ENCODE data around the gene NTRK1. TPM values are rescaled to one million over a fixed set of nuclear protein-coding genes. Genes with fewer than 3 reads are reported as not detected.

The NTRK1 gene
- total RNA-seq, 4 donors from 2014 or later, result 0.11 to 1.2 (median 0.63) TPM

DNA sequence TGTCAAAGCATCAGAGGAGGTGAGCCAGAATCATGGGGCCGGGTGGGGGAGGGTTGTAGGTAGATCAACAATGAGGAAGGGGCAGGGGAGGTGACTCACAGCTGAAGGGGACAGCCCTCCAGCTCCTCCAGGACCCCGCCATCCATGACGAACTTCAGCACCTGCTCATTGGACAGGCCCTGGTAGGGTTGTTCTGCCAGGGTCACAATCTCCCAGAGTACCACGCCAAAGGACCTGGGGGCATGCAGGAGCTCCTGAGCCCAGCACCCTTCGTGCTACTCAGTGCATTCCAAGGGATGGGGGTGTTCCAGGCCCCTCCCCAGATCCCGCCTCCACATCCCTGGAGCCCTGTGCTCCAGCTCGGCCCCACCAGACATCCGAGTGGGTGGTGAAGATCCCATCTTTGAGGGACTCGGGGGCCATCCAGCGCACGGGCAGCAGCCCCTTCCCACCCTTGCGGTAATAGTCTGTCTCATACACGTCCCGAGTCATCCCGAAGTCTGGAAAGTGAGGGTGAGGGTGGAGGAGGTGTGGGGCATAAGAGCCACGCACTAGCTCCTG is 19.3 kb upstream of the NTRK1 start:
- 61 to 67% methylated on average over 13 to 16 of the region's 16 CpGs for WGBS, 2 donors
- Histone ChIP-seq H3K4me1 (peaks cover 6 to 8% of the 10 kb centered on the region in 2 donors), H3K4me3 (replicated peaks in 1 of 3) (no peak overlapping the region), H3K36me3 (no peaks in the 10 kb centered on the region), H3K9me3 (no peaks in the 10 kb centered on the region), H3K27me3 (peaks cover 15% of the 10 kb centered on the region), H3K27ac (no peak overlapping the region)
- intact Hi-C loops (cut with DNase I), result no loop called here
- DNase-seq, result no peak
- TF ChIP-seq CTCF (IDR thresholded peaks at IDR 0.05) (no peak), POLR2A (IDR thresholded peaks at IDR 0.05) (no peak)

DNA sequence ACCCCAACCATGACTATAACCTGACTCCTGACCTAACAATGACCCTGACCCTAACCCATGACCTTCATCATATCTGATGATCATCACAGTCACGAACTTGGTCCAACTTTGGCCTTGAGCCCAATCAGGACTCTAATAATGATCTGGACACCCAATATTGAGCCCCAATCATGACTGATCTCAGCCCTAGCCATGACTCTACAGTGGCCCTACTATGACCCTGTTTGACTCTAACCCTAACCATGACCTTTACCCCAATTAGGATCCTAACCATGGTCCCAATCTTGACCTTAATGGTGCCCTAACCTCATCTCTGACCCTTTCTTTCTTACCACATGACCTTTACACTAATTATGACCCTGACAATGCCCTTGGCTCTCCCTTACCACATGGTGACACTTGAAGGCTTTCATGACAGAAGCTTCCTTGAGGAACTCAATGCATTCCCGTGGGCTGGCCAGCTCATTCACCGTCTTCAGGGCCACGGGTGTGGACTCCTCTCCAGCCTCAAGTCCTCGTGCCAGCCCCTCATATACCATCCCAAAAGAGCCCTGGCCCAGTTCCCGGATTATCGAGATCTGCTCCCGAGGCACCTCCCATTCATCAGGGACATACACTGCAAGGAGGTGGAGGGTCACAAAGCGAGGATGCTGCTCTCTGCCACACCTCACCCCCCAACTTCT is 17.9 kb upstream of the NTRK1 start:
- WGBS, 2 donors, result 75 to 91% methylated on average over 9 of the region's 9 CpGs
- intact Hi-C loops (cut with DNase I), result no loop called here

GRCh38 chr1:156844102-156844501 is 16.6 kb upstream of the NTRK1 start:
- Histone ChIP-seq H3K27ac (no peak overlapping the region), H3K9me3 (no peaks in the 10 kb centered on the region), H3K27me3 (peaks cover 15% of the 10 kb centered on the region), H3K36me3 (no peaks in the 10 kb centered on the region), H3K4me3 (replicated peaks in 1 of 3) (no peak overlapping the region), H3K4me1 (peaks cover 6 to 17% of the 10 kb centered on the region in 2 donors)
- WGBS, 2 donors, result 47 to 50% methylated on average over 6 of the region's 6 CpGs
- TF ChIP-seq POLR2A (IDR thresholded peaks at IDR 0.05), result no peak
- no peak for TF ChIP-seq CTCF (IDR thresholded peaks at IDR 0.05)
- DNase-seq, result no peak
- intact Hi-C loops (cut with DNase I), result no loop called here

More for the DNA sequence above, 17.9 kb upstream of the NTRK1 start:
- DNase-seq, result no peak
- no peak overlapping the region for H3K27ac ChIP-seq
- H3K27me3 ChIP-seq, result peaks cover 15% of the 10 kb centered on the region
- TF ChIP-seq POLR2A (IDR thresholded peaks at IDR 0.05) (no peak), CTCF (IDR thresholded peaks at IDR 0.05) (no peak)
- no peak overlapping the region for H3K4me3 ChIP-seq (replicated peaks in 1 of 3)
- peaks cover 6 to 8% of the 10 kb centered on the region in 2 donors for H3K4me1 ChIP-seq
- H3K36me3 ChIP-seq, result no peaks in the 10 kb centered on the region
- no peaks in the 10 kb centered on the region for H3K9me3 ChIP-seq

DNA sequence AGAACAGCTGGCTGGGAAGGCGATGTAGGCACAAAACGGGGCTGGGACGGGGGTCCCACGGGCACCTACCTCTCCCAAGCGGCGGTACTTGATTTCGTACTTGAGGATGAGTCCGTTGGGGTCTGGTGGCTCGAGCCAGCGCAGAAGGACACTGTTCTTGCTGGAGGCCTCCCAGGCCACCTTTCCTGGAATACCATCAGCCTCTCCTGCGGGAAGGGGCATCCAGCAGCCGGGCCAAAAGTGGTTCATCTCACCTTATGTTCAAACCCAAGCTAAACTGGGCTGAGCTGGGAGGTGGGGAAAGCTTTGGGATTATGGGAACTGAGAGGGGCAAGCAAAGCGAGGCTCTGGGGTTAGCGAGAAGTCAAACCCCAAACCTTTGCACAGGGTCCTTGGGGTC is 16.0 kb upstream of the NTRK1 start:
- Histone ChIP-seq H3K9me3 (no peaks in the 10 kb centered on the region), H3K27me3 (peaks cover 15% of the 10 kb centered on the region), H3K27ac (no peak overlapping the region), H3K36me3 (no peaks in the 10 kb centered on the region), H3K4me1 (peaks cover 6 to 17% of the 10 kb centered on the region in 2 donors), H3K4me3 (replicated peaks in 1 of 3) (no peak overlapping the region)
- intact Hi-C loops (cut with DNase I), result no loop called here
- TF ChIP-seq POLR2A (IDR thresholded peaks at IDR 0.05) (no peak), CTCF (IDR thresholded peaks at IDR 0.05) (no peak)
- 17 to 30% methylated on average over 8 to 12 of the region's 14 CpGs for WGBS, 2 donors
- DNase-seq, result no peak

All from thyroid gland (tissue), 4 donors.